ENCODE results near the gene SNTA1. TPM values are rescaled to one million over a fixed set of nuclear protein-coding genes. Genes with fewer than 3 reads are reported as not detected.

SNTA1 gene
- total RNA-seq, 1 experiment from 2014 or later: 7.6 TPM

GRCh38 chr20:33404281-33404680 is 39.3 kb downstream of the SNTA1 start:
- no peak overlapping the region for H3K27ac Mint-ChIP-seq (ENCODE audit: unreplicated experiment)
- CTCF ChIA-PET: no interaction called here
- intact Hi-C loops (cut with micrococcal nuclease; ENCODE audit: unreplicated experiment): loop anchor here (5.0 kb wide), 1 partner anchor 263 kb away; the partner anchor contains the start of gene ACTL10
- H3K4me3 Mint-ChIP-seq (ENCODE audit: low read depth, unreplicated experiment): no peak overlapping the region
- no peak for DNase-seq
- no peaks in the 10 kb centered on the region for H3K27me3 Mint-ChIP-seq (ENCODE audit: unreplicated experiment)
- BruUV-seq (replicated peaks): no TSS peak
- peaks cover 26% of the 10 kb centered on the region for H3K36me3 Mint-ChIP-seq (ENCODE audit: insufficient read depth, unreplicated experiment)
- peaks cover 15% of the 10 kb centered on the region for H3K4me1 Mint-ChIP-seq (ENCODE audit: low read depth, unreplicated experiment)
- TF ChIP-seq CTCF (IDR thresholded peaks at IDR 0.05; ENCODE audit: unreplicated experiment): no peak
- H3K9me3 Mint-ChIP-seq (ENCODE audit: low read depth, unreplicated experiment): no peaks in the 10 kb centered on the region

DNA sequence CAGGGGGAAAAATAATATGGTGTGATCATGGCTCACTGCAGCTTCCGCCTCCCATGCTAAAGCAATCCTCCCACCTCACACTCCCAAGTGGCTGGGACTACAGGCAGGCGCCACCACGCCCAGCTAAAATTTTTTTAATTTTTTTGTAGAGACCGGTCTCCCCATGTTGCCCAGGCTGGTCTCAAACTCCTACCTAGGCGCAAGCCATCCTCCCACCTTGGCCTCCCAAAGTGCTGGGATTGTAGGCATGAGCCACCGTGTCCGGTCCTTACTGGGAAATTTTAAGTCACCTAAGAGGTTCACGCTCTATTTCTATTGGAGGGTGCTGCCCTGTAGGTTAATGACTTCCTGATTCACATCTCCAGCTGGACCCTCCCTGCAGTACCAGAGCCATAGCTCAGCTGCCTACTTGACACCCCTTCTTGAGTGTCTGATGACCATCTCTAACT is 41.6 kb downstream of the SNTA1 start:
- DNase-seq: no peak
- TF ChIP-seq CTCF (IDR thresholded peaks at IDR 0.05; ENCODE audit: unreplicated experiment): no peak
- Mint-ChIP-seq H3K27ac (ENCODE audit: unreplicated experiment) (peak overlapping the region; percentile 64), H3K4me3 (ENCODE audit: low read depth, unreplicated experiment) (peak overlapping the region; percentile 99), H3K9me3 (ENCODE audit: low read depth, unreplicated experiment) (no peaks in the 10 kb centered on the region), H3K27me3 (ENCODE audit: unreplicated experiment) (no peaks in the 10 kb centered on the region), H3K4me1 (ENCODE audit: low read depth, unreplicated experiment) (peaks cover 19% of the 10 kb centered on the region), H3K36me3 (ENCODE audit: insufficient read depth, unreplicated experiment) (peaks cover 26% of the 10 kb centered on the region)
- BruUV-seq (replicated peaks): TSS peak; percentile 80
- intact Hi-C loops (cut with micrococcal nuclease; ENCODE audit: unreplicated experiment): loop anchor here (1.0 to 5.0 kb wide), 2 partner anchors 42 to 265 kb away; partner anchors contain the start of gene ACTL10
- CTCF ChIA-PET: interaction anchor here (0.5 to 2.6 kb wide), 8 partner anchors 9 to 538 kb away, joined by 3 to 13 read pairs (median 4); partner anchors contain the start of genes ACTL10 and SNTA1

GRCh38 chr20:33401184-33401920 is 42.2 kb downstream of the SNTA1 start, which contains the start of gene CDK5RAP1:
TSS of gene CDK5RAP1 (minus strand) at chr20:33401519. CDS start at chr20:33397064, 4,455 bp downstream.
- no TSS peak for BruUV-seq (replicated peaks)
- no peaks in the 10 kb centered on the region for H3K9me3 Mint-ChIP-seq (ENCODE audit: low read depth, unreplicated experiment)

GRCh38 chr20:33400812-33401183 is 42.8 kb downstream of the SNTA1 start:
- Mint-ChIP-seq H3K27me3 (ENCODE audit: unreplicated experiment) (no peaks in the 10 kb centered on the region), H3K27ac (ENCODE audit: unreplicated experiment) (peak overlapping the region; percentile 64), H3K4me3 (ENCODE audit: low read depth, unreplicated experiment) (peak overlapping the region; percentile 99), H3K36me3 (ENCODE audit: insufficient read depth, unreplicated experiment) (peaks cover 26% of the 10 kb centered on the region), H3K4me1 (ENCODE audit: low read depth, unreplicated experiment) (peaks cover 19% of the 10 kb centered on the region), H3K9me3 (ENCODE audit: low read depth, unreplicated experiment) (no peaks in the 10 kb centered on the region)
- BruUV-seq (replicated peaks): TSS peak; percentile 38
- intact Hi-C loops (cut with micrococcal nuclease; ENCODE audit: unreplicated experiment): loop anchor here (1.0 to 5.0 kb wide), 2 partner anchors 44 to 267 kb away; partner anchors contain the start of gene ACTL10
- CTCF ChIA-PET: interaction anchor here (0.5 to 2.6 kb wide), 9 partner anchors 11 to 266 kb away, joined by 3 to 13 read pairs (median 5); partner anchors contain the start of genes ACTL10 and SNTA1
- DNase-seq: no peak
- TF ChIP-seq CTCF (IDR thresholded peaks at IDR 0.05; ENCODE audit: unreplicated experiment): no peak

More at GRCh38 chr20:33401184-33401920, 42.2 kb downstream of the SNTA1 start, which contains the start of gene CDK5RAP1:
- no peak for TF ChIP-seq CTCF (IDR thresholded peaks at IDR 0.05; ENCODE audit: unreplicated experiment)
- intact Hi-C loops (cut with micrococcal nuclease; ENCODE audit: unreplicated experiment): loop anchor here (1.0 to 5.0 kb wide), 2 partner anchors 43 to 266 kb away; partner anchors contain the start of gene ACTL10
- Mint-ChIP-seq H3K27me3 (ENCODE audit: unreplicated experiment) (no peaks in the 10 kb centered on the region), H3K4me3 (ENCODE audit: low read depth, unreplicated experiment) (peak within 1 kb of the TSS; percentile 99), H3K4me1 (ENCODE audit: low read depth, unreplicated experiment) (peaks cover 19% of the 10 kb centered on the region), H3K27ac (ENCODE audit: unreplicated experiment) (peak within 1 kb of the TSS; percentile 64), H3K36me3 (ENCODE audit: insufficient read depth, unreplicated experiment) (peaks cover 26% of the 10 kb centered on the region)
- CTCF ChIA-PET: interaction anchor here (0.5 to 2.6 kb wide), 10 partner anchors 10 to 537 kb away, joined by 3 to 13 read pairs (median 4); partner anchors contain the start of genes ACTL10 and SNTA1
- peak; percentile 91 for DNase-seq

All from Calu3 (cell line).